SK-N-MC (cell line): Measurements from ENCODE around the gene CYB5R3.

Experiments used
- EZH2 ChIP-seq: fragments of 200-600 bp; sonication (generic); IDR thresholded peaks from one replicate; pipeline ENCODE4 v1.6.1; 2017; ENCODE audit warnings: antibody characterized with exemption
- POLR2AphosphoS5 ChIP-seq: IDR thresholded peaks from 2 replicates; pipeline ENCODE4 v1.6.1; 2012; ENCODE audit warnings: mild to moderate bottlenecking, low read depth, low read length, borderline replicate concordance

- no peak for TF ChIP-seq EZH2
- no peak for TF ChIP-seq POLR2AphosphoS5
Measured at GRCh38 chr22:42608823-42609361, 40.3 kb downstream of the CYB5R3 start.
